ENCODE results near the gene CEACAM20.
"Not testable (repeated sequence)": the region's sequence is repeated elsewhere in the genome, so short reads cannot be mapped to it uniquely, and the experiment has no call there.

Gene CEACAM20

DNA sequence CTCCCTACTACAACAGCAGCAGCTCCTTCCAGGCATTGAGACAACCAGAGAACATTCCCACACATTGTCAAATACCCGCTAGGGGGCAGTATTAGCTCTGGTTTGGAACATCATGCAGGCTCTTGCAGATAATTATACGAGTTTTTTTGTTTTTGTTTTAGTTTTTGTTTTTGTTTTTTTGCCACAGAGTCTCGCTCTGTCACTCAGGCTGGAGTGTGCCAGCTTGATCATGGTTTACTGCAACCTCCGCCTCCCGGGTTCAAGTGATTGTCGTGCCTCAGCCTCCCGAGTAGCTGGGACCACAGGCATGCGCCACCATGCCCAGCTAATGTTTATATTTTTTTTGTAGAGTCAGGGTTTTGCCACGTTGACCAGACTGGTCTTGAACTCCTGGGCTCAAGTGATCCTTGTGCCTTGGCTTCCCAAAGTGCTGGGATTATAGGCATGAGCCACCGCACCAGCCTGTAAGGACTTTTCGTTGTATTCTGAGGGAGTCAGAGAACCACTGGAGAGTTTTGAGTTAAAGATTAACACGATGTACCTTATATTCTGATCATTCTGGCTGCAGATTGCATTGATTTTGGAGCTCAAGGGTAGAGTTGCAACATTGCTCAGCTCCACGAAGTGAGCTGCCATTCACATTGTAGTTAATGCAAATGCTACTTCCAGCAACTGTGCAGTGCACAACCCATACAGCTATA, 41.7 kb upstream of the CEACAM20 start:
- Histone ChIP-seq H3K27me3 (ENCODE audit: control insufficient read depth in 5 of 5, insufficient read depth in 4 of 5, low read length in 5 of 5) (peaks cover 0 to 8% (median 3%) of the 10 kb centered on the region in 5 donors), H3K4me3 (ENCODE audit: low read depth in 1 of 5, low read length in 5 of 5) (no peak overlapping the region), H3K27ac (ENCODE audit: low read depth, low read length) (no peak overlapping the region), H3K4me1 (ENCODE audit: control insufficient read depth in 5 of 5, insufficient read depth in 5 of 5, low read length in 5 of 5) (no peaks in the 10 kb centered on the region), H3K36me3 (ENCODE audit: control insufficient read depth in 5 of 5, insufficient read depth in 5 of 5, low read length in 5 of 5) (no peaks in the 10 kb centered on the region), H3K9me3 (ENCODE audit: control insufficient read depth in 5 of 5, low read length in 5 of 5) (no peaks in the 10 kb centered on the region), H3K9ac (ENCODE audit: low read length in 5 of 5) (no peak overlapping the region)

DNA sequence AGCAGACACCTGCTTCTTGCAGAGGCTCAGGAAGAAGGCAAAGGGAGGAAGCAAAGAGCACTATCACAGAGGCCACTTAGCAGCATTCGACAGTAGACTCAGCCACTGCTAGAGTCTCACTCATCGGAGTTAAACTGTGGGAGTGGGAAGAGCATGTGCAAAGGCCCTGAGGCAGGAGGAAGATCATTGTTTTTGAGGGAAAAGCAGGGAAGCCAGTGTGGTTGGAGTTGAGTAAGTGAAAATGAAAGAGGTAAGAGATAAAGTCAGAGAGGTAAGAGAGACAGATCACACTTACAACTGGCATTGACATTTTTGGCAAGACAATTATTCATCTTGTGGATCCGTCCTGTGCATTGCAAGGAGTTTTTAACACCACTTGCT, 41.1 kb upstream of the CEACAM20 start:
- Histone ChIP-seq H3K27me3 (ENCODE audit: control insufficient read depth in 5 of 5, insufficient read depth in 4 of 5, low read length in 5 of 5) (peaks cover 0 to 8% (median 3%) of the 10 kb centered on the region in 5 donors), H3K4me3 (ENCODE audit: low read depth in 1 of 5, low read length in 5 of 5) (no peak overlapping the region), H3K36me3 (ENCODE audit: control insufficient read depth in 5 of 5, insufficient read depth in 5 of 5, low read length in 5 of 5) (no peaks in the 10 kb centered on the region), H3K27ac (ENCODE audit: low read depth, low read length) (no peak overlapping the region), H3K4me1 (ENCODE audit: control insufficient read depth in 5 of 5, insufficient read depth in 5 of 5, low read length in 5 of 5) (no peaks in the 10 kb centered on the region), H3K9me3 (ENCODE audit: control insufficient read depth in 5 of 5, low read length in 5 of 5) (no peaks in the 10 kb centered on the region), H3K9ac (ENCODE audit: low read length in 5 of 5) (no peak overlapping the region)

DNA sequence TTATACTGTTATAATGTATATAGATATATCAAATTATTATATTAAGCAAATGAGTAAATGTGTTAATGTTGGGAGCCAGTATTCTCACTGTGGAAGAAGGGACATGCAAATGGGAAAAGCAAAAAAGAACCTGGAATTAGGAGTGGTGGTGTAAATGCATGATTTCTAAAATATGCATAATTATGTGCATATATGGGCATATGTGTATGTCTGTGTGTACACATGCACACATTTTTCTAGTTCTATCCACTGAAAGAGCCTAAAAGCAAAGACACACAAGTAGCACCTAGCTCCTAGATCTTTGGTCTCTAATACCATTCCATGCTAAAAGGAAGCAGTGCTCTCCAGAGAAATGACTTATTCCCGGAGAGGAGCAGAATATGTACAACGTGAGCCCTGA, 38.3 kb upstream of the CEACAM20 start:
- Histone ChIP-seq H3K27ac (ENCODE audit: low read depth, low read length) (no peak overlapping the region), H3K27me3 (ENCODE audit: control insufficient read depth in 5 of 5, insufficient read depth in 4 of 5, low read length in 5 of 5) (peaks cover 0 to 8% (median 3%) of the 10 kb centered on the region in 5 donors), H3K9me3 (ENCODE audit: control insufficient read depth in 5 of 5, low read length in 5 of 5) (no peaks in the 10 kb centered on the region), H3K4me3 (ENCODE audit: low read depth in 1 of 5, low read length in 5 of 5) (no peak overlapping the region), H3K4me1 (ENCODE audit: control insufficient read depth in 5 of 5, insufficient read depth in 5 of 5, low read length in 5 of 5) (no peaks in the 10 kb centered on the region), H3K36me3 (ENCODE audit: control insufficient read depth in 5 of 5, insufficient read depth in 5 of 5, low read length in 5 of 5) (no peaks in the 10 kb centered on the region), H3K9ac (ENCODE audit: low read length in 5 of 5) (peak overlapping the region in 1 of 5 donors; percentile 11)

DNA sequence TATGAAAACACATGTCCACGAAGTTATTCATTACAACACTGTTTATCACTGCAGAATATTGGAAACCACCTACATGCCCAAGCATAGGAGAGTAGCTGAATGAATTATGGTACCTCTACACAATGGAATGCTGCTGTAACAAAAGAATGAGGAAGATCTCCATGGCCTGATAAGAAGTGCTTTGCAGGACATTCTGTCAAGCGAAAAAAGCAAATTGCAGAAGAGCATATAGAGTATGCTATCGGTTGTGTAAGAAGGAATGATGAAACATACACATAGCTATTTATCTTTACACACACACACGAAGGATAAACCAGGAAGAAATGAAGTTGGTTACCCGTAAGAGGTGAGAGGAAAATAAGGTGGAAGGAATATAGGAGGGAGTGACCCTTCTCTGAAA, 37.5 kb upstream of the CEACAM20 start:
- Histone ChIP-seq H3K4me3 (ENCODE audit: low read depth in 1 of 5, low read length in 5 of 5) (no peak overlapping the region), H3K4me1 (ENCODE audit: control insufficient read depth in 5 of 5, insufficient read depth in 5 of 5, low read length in 5 of 5) (no peaks in the 10 kb centered on the region), H3K27ac (ENCODE audit: low read depth, low read length) (no peak overlapping the region), H3K27me3 (ENCODE audit: control insufficient read depth in 5 of 5, insufficient read depth in 4 of 5, low read length in 5 of 5) (peaks cover 0 to 8% (median 3%) of the 10 kb centered on the region in 5 donors), H3K9ac (ENCODE audit: low read length in 5 of 5) (no peak overlapping the region), H3K9me3 (ENCODE audit: control insufficient read depth in 5 of 5, low read length in 5 of 5) (no peaks in the 10 kb centered on the region), H3K36me3 (ENCODE audit: control insufficient read depth in 5 of 5, insufficient read depth in 5 of 5, low read length in 5 of 5) (no peaks in the 10 kb centered on the region)

DNA sequence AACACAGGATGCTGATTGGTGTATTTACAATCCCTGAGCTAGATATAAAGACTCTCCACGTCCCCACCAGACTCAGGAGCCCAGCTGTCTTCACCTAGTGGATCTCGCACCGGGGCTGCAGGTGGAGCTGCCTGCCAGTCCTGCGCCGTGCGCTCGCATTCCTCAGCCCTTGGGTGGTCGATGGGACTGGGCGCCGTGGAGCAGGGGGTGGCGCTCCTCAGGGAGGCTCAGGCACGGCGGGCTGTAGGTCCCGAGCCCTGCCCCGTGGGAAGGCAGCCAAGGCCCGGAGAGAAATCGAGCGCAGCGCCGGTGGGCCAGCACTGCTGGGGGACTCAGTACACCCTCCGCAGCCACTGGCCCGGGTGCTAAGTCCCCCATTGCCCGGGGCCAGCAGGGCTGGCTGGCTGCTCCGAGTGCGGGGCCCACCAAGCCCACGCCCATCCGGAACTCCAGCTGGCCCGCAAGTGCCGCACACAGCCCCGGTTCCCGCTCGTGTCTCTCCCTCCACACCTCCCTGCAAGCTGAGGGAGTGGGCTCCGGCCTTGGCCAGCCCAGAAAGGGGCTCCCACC, 33.7 kb upstream of the CEACAM20 start:
- H3K9ac ChIP-seq (ENCODE audit: low read length in 5 of 5); H3K9me3 ChIP-seq (ENCODE audit: control insufficient read depth in 5 of 5, low read length in 5 of 5); H3K4me1 ChIP-seq (ENCODE audit: control insufficient read depth in 5 of 5, insufficient read depth in 5 of 5, low read length in 5 of 5); H3K36me3 ChIP-seq (ENCODE audit: control insufficient read depth in 5 of 5, insufficient read depth in 5 of 5, low read length in 5 of 5); H3K4me3 ChIP-seq (ENCODE audit: low read depth in 1 of 5, low read length in 5 of 5); H3K27ac ChIP-seq (ENCODE audit: low read depth, low read length); H3K27me3 ChIP-seq (ENCODE audit: control insufficient read depth in 5 of 5, insufficient read depth in 4 of 5, low read length in 5 of 5): not testable (repeated sequence)

DNA sequence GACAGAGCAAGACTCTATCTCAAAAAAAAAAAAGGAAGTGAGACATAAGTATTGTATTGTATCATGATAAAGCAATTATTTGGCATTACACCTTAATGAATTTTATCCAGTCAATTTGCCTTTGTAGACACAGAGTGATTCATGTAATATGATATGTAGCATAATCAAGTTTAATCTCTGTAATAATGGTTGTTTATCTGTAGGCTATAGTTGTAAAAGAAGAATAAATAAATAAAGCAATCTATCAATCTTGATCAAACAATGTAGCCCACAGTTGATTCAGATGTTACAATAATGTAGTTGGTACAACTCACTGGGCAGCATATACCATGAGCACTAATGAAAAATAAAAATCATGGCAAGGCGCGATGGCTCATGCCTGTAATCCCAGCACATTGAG, 28.5 kb upstream of the CEACAM20 start:
- H3K27ac ChIP-seq (ENCODE audit: low read depth, low read length) = no peak overlapping the region
- H3K4me3 ChIP-seq (ENCODE audit: low read depth in 1 of 5, low read length in 5 of 5) = no peak overlapping the region
- H3K27me3 ChIP-seq (ENCODE audit: control insufficient read depth in 5 of 5, insufficient read depth in 4 of 5, low read length in 5 of 5) = no peaks in the 10 kb centered on the region
- peaks cover 0 to 3% (median 0%) of the 10 kb centered on the region in 5 donors for H3K9me3 ChIP-seq (ENCODE audit: control insufficient read depth in 5 of 5, low read length in 5 of 5)
- H3K36me3 ChIP-seq (ENCODE audit: control insufficient read depth in 5 of 5, insufficient read depth in 5 of 5, low read length in 5 of 5) = no peaks in the 10 kb centered on the region
- H3K4me1 ChIP-seq (ENCODE audit: control insufficient read depth in 5 of 5, insufficient read depth in 5 of 5, low read length in 5 of 5) = no peaks in the 10 kb centered on the region
- H3K9ac ChIP-seq (ENCODE audit: low read length in 5 of 5) = no peak overlapping the region

DNA sequence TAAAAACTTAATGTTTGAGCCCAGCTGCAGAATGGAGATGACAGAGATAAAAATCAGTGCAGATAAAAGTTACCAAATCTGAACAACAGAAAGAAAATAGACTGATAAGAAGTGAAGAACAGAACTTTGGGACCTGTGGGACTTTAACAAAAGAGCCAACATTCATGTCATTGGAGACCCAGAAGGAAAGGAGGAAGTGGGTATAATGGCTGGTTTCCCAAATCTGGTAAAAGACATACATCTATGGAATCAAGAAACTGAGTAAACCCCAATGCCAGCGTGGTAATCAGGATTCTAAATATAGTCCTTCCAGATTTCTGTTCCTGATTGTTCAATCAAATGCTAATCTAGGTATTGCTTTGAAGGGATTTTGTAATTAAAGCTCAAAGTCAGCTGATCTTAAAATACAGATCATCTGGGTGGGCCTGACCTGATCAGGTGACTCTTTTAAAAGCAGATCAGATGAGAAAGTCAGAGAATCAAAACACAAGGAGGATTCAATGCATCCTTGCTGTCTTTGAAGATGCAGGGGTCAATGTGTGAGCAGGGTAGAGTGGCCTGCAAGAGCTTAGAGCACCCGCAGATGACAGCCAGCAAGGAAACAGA, 25.3 kb upstream of the CEACAM20 start:
- no peak overlapping the region for H3K9ac ChIP-seq (ENCODE audit: low read length in 5 of 5)
- no peak overlapping the region for H3K27ac ChIP-seq (ENCODE audit: low read depth, low read length)
- H3K9me3 ChIP-seq (ENCODE audit: control insufficient read depth in 5 of 5, low read length in 5 of 5) = peaks cover 0 to 3% (median 0%) of the 10 kb centered on the region in 5 donors
- peaks cover 0 to 3% (median 0%) of the 10 kb centered on the region in 5 donors for H3K27me3 ChIP-seq (ENCODE audit: control insufficient read depth in 5 of 5, insufficient read depth in 4 of 5, low read length in 5 of 5)
- no peaks in the 10 kb centered on the region for H3K4me1 ChIP-seq (ENCODE audit: control insufficient read depth in 5 of 5, insufficient read depth in 5 of 5, low read length in 5 of 5)
- H3K4me3 ChIP-seq (ENCODE audit: low read depth in 1 of 5, low read length in 5 of 5) = no peak overlapping the region
- H3K36me3 ChIP-seq (ENCODE audit: control insufficient read depth in 5 of 5, insufficient read depth in 5 of 5, low read length in 5 of 5) = no peaks in the 10 kb centered on the region

DNA sequence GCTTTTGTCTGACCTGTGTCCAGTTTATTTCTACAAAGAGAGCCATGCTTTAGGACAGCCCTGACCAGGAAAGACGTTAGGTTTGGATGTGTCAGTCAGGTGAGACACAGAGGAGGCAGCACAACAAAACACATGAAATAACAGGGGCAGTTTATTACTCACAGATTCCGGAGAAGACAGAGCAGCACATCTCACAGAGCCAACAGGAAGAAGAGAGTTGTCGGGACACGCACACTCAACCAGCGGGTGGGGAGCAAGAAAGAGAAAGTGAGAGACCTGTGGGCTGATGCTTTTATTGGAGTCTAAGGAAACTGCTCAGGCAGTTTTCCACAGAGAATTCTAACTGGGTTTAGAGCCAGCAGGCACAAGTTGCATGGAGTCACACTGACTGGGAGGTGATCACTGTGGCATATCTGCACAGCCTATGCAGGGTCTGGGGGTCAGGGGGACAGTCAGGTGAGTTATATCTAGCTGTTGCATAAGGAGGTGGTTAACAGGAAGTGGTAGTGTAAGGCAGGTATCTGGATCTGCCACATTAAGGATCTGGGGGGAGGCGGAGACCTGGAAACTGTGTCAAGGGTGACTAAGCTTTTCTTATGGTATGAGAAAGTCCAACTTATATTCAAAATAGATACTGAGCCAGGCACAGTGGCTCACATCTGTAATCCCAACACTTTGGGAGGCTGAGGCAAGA, 24.1 kb upstream of the CEACAM20 start:
- Histone ChIP-seq H3K4me1 (ENCODE audit: control insufficient read depth in 5 of 5, insufficient read depth in 5 of 5, low read length in 5 of 5) (no peaks in the 10 kb centered on the region), H3K4me3 (ENCODE audit: low read depth in 1 of 5, low read length in 5 of 5) (no peak overlapping the region), H3K27me3 (ENCODE audit: control insufficient read depth in 5 of 5, insufficient read depth in 4 of 5, low read length in 5 of 5) (peaks cover 0 to 3% (median 0%) of the 10 kb centered on the region in 5 donors), H3K9ac (ENCODE audit: low read length in 5 of 5) (no peak overlapping the region), H3K27ac (ENCODE audit: low read depth, low read length) (no peak overlapping the region), H3K9me3 (ENCODE audit: control insufficient read depth in 5 of 5, low read length in 5 of 5) (peaks cover 0 to 3% (median 0%) of the 10 kb centered on the region in 5 donors), H3K36me3 (ENCODE audit: control insufficient read depth in 5 of 5, insufficient read depth in 5 of 5, low read length in 5 of 5) (no peaks in the 10 kb centered on the region)

DNA sequence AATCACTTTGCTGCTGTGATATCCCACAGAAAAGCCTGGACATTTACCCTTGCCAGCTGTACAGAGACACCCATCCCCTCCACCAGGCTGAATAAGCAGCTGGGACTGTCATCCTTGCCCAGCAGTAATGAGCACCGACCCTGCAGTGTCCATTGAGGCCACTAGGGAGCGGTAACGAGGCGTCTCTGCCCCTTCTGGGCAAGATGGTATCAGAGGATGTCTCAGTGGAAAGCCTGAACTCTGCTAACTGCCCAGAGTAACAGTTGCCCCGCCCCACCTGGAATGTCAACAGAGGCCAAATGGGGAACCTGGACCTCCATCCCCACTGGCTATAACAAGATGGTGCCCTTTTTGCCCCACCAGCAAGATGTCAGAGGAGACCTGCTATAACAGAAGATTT, 22.8 kb upstream of the CEACAM20 start:
- Histone ChIP-seq H3K27ac (ENCODE audit: low read depth, low read length) (no peak overlapping the region), H3K9me3 (ENCODE audit: control insufficient read depth in 5 of 5, low read length in 5 of 5) (peaks cover 0 to 3% (median 0%) of the 10 kb centered on the region in 5 donors), H3K9ac (ENCODE audit: low read length in 5 of 5) (no peak overlapping the region), H3K4me3 (ENCODE audit: low read depth in 1 of 5, low read length in 5 of 5) (no peak overlapping the region), H3K36me3 (ENCODE audit: control insufficient read depth in 5 of 5, insufficient read depth in 5 of 5, low read length in 5 of 5) (no peaks in the 10 kb centered on the region), H3K4me1 (ENCODE audit: control insufficient read depth in 5 of 5, insufficient read depth in 5 of 5, low read length in 5 of 5) (no peaks in the 10 kb centered on the region), H3K27me3 (ENCODE audit: control insufficient read depth in 5 of 5, insufficient read depth in 4 of 5, low read length in 5 of 5) (peaks cover 0 to 3% (median 0%) of the 10 kb centered on the region in 5 donors)

DNA sequence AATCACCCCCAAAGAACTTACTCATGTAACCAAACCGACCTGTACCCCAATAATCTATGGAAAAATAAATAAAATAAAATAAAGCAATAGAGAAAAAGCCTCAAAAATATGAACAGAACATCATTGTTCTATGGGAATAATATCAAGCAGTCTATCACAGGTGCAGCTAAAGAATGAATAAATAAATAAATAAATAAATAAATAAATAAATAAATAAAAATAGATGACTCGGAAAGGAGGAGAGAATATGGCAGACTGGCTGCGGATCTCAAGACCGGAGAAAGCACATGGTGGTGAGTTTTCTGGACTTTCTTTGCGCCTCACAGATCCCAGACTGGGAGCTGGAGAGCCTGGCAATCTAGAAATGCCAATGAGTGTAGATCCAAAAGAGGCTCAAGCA, 22.4 kb upstream of the CEACAM20 start:
- no peak overlapping the region for H3K27ac ChIP-seq (ENCODE audit: low read depth, low read length)
- H3K36me3 ChIP-seq (ENCODE audit: control insufficient read depth in 5 of 5, insufficient read depth in 5 of 5, low read length in 5 of 5) = no peaks in the 10 kb centered on the region
- H3K4me3 ChIP-seq (ENCODE audit: low read depth in 1 of 5, low read length in 5 of 5) = no peak overlapping the region
- peaks cover 0 to 3% (median 0%) of the 10 kb centered on the region in 5 donors for H3K9me3 ChIP-seq (ENCODE audit: control insufficient read depth in 5 of 5, low read length in 5 of 5)
- no peak overlapping the region for H3K9ac ChIP-seq (ENCODE audit: low read length in 5 of 5)
- H3K4me1 ChIP-seq (ENCODE audit: control insufficient read depth in 5 of 5, insufficient read depth in 5 of 5, low read length in 5 of 5) = no peaks in the 10 kb centered on the region
- H3K27me3 ChIP-seq (ENCODE audit: control insufficient read depth in 5 of 5, insufficient read depth in 4 of 5, low read length in 5 of 5) = peaks cover 0 to 3% (median 0%) of the 10 kb centered on the region in 5 donors

Data from subcutaneous abdominal adipose tissue (tissue), 5 donors.